H9 (cell line): ENCODE results near the gene RPRD1B. TPM values are rescaled to one million over a fixed set of nuclear protein-coding genes. Genes with fewer than 3 reads are reported as not detected.

Experiments
- DNase-seq: peaks from one replicate; pipeline ENCODE4 v3.0.0-alpha.2; 2017
- H2AFZ ChIP-seq: one replicate; pipeline ENCODE4 v1.6.1; 2013; ENCODE audit warnings: mild to moderate bottlenecking, low read length, control low read depth, moderate library complexity
- H2AK5ac ChIP-seq: 2 replicates; pipeline ENCODE4 v1.6.1; 2013; ENCODE audit warnings: low read length, control low read depth, mixed read lengths; ENCODE audit not compliant: insufficient read length
- H2BK120ac ChIP-seq: one replicate; pipeline ENCODE4 v1.6.1; 2013; ENCODE audit warnings: low read depth, mild to moderate bottlenecking, low read length, control low read depth, inconsistent platforms; ENCODE audit not compliant: poor library complexity, severe bottlenecking
- H2BK12ac ChIP-seq: 2 replicates; pipeline ENCODE4 v1.6.1; 2013; ENCODE audit warnings: low read length, control low read depth, mixed read lengths, low read depth; ENCODE audit not compliant: insufficient read length
- H2BK15ac ChIP-seq: 2 replicates; pipeline ENCODE4 v1.6.1; 2013; ENCODE audit warnings: low read depth, low read length, control low read depth
- H2BK20ac ChIP-seq: one replicate; pipeline ENCODE4 v1.6.1; 2013; ENCODE audit warnings: low read depth, mild to moderate bottlenecking, low read length, control low read depth, inconsistent platforms; ENCODE audit not compliant: poor library complexity, severe bottlenecking
- H2BK5ac ChIP-seq: 2 replicates; pipeline ENCODE4 v1.6.1; 2013; ENCODE audit warnings: low read length, control low read depth, mixed read lengths; ENCODE audit not compliant: insufficient read length
- H3K14ac ChIP-seq: 2 replicates; pipeline ENCODE4 v1.6.1; 2013; ENCODE audit warnings: low read length, control low read depth; ENCODE audit not compliant: insufficient read depth
- H3K18ac ChIP-seq: 2 replicates; pipeline ENCODE4 v1.6.1; 2013; ENCODE audit warnings: low read depth, mild to moderate bottlenecking, mixed read lengths, low read length, control low read depth; ENCODE audit not compliant: insufficient read length
- H3K23ac ChIP-seq: 2 replicates; pipeline ENCODE4 v1.6.1; 2013; ENCODE audit warnings: low read length, control low read depth, mixed read lengths, low read depth; ENCODE audit not compliant: insufficient read length
- H3K23me2 ChIP-seq: 2 replicates; pipeline ENCODE4 v1.6.1; 2013; ENCODE audit warnings: low read depth, mild to moderate bottlenecking, mixed read lengths, low read length, control low read depth; ENCODE audit not compliant: insufficient read length, poor library complexity, severe bottlenecking
- H3K27ac ChIP-seq: 2 replicates; pipeline ENCODE4 v1.5.1; 2013; ENCODE audit warnings: low read length, control low read depth, mixed read lengths, low read depth; ENCODE audit not compliant: insufficient read length
- H3K27me3 ChIP-seq: 2 replicates; pipeline ENCODE4 v1.6.1; 2013; ENCODE audit warnings: low read length, control low read depth, inconsistent platforms; ENCODE audit not compliant: insufficient read depth
- H3K4ac ChIP-seq: 2 replicates; pipeline ENCODE4 v1.6.1; 2013; ENCODE audit warnings: low read depth, mild to moderate bottlenecking, control low read depth, inconsistent platforms, low read length, moderate library complexity
- H3K4me1 ChIP-seq: 2 replicates; pipeline ENCODE4 v1.6.1; 2013; ENCODE audit warnings: low read length, control low read depth, inconsistent platforms; ENCODE audit not compliant: insufficient read depth
- H3K4me2 ChIP-seq: 2 replicates; pipeline ENCODE4 v1.6.1; 2013; ENCODE audit warnings: low read length, control low read depth, mixed read lengths; ENCODE audit not compliant: insufficient read length, insufficient read depth
- H3K56ac ChIP-seq: 2 replicates; pipeline ENCODE4 v1.6.1; 2013; ENCODE audit warnings: low read depth, mild to moderate bottlenecking, mixed read lengths, low read length, control low read depth; ENCODE audit not compliant: insufficient read length
- H3K79me1 ChIP-seq: 2 replicates; pipeline ENCODE4 v1.6.1; 2013; ENCODE audit warnings: low read depth, mild to moderate bottlenecking, moderate library complexity, low read length, control low read depth, inconsistent platforms; ENCODE audit not compliant: insufficient read depth, poor library complexity, severe bottlenecking
- H3K79me2 ChIP-seq: 2 replicates; pipeline ENCODE4 v1.6.1; 2013; ENCODE audit warnings: low read length, control low read depth, inconsistent platforms; ENCODE audit not compliant: insufficient read depth
- H3K9ac ChIP-seq: 2 replicates; pipeline ENCODE4 v1.6.1; 2013; ENCODE audit warnings: low read length, control low read depth, mixed read lengths; ENCODE audit not compliant: insufficient read length; ENCODE audit errors: extremely low read depth
- H3K9me3 ChIP-seq: one replicate; pipeline ENCODE4 v1.6.1; 2013; ENCODE audit warnings: low read depth, low read length, inconsistent platforms; ENCODE audit not compliant: control insufficient read depth
- H3T11ph ChIP-seq: one replicate; pipeline ENCODE4 v1.6.1; 2013; ENCODE audit warnings: mild to moderate bottlenecking, low read length, control low read depth, inconsistent platforms
- H4K20me1 ChIP-seq: one replicate; pipeline ENCODE4 v1.6.1; 2013; ENCODE audit not compliant: control insufficient read depth, insufficient read length, insufficient read depth
- H4K5ac ChIP-seq: 2 replicates; pipeline ENCODE4 v1.6.1; 2013; ENCODE audit warnings: low read depth, mild to moderate bottlenecking, mixed read lengths, low read length, control low read depth; ENCODE audit not compliant: insufficient read length
- H4K8ac ChIP-seq: replicated peaks from 2 replicates; pipeline ENCODE4 v1.6.1; 2013; ENCODE audit warnings: low read length, control low read depth, mixed read lengths, low read depth; ENCODE audit not compliant: insufficient read length
- H4K91ac ChIP-seq: 2 replicates; pipeline ENCODE4 v1.6.1; 2013; ENCODE audit warnings: low read depth, mild to moderate bottlenecking, moderate library complexity, mixed read lengths, low read length, control low read depth; ENCODE audit not compliant: insufficient read length
- H3K27ac Mint-ChIP-seq, 3 experiments: 2 replicates in 2 of 3; 3 replicates in 1 of 3; pipeline ENCODE4 v1.8.0; 2020 to 2021; ENCODE audit warnings: mixed read lengths in 3 of 3, mild to moderate bottlenecking in 1 of 3, moderate library complexity in 1 of 3
- H3K27me3 Mint-ChIP-seq: 2 replicates; pipeline ENCODE4 v1.8.0; 2021; ENCODE audit warnings: low read depth, mild to moderate bottlenecking, moderate library complexity, mixed read lengths
- H3K36me3 Mint-ChIP-seq, 3 experiments: 2 replicates in 2 of 3; 3 replicates in 1 of 3; pipeline ENCODE4 v1.8.0; 2020 to 2021; ENCODE audit warnings: low read depth in 3 of 3, mixed read lengths in 3 of 3; ENCODE audit not compliant: insufficient read depth in 1 of 3
- H3K4me1 Mint-ChIP-seq, 2 experiments: 2 replicates each; pipeline ENCODE4 v1.8.0; 2020; ENCODE audit warnings: mixed read lengths in 2 of 2
- H3K4me3 Mint-ChIP-seq, 2 experiments: 2 replicates in 1 of 2; 3 replicates in 1 of 2; pipeline ENCODE4 v1.8.0; 2020 to 2021; ENCODE audit warnings: mild to moderate bottlenecking in 2 of 2, mixed read lengths in 2 of 2, moderate library complexity in 1 of 2
- H3K9me3 Mint-ChIP-seq, 2 experiments: 2 replicates in 1 of 2; 3 replicates in 1 of 2; pipeline ENCODE4 v1.8.0; 2020; ENCODE audit warnings: mild to moderate bottlenecking in 2 of 2, mixed read lengths in 2 of 2, moderate library complexity in 1 of 2
- CTCF ChIP-seq: fragments of 200-600 bp; sonication (generic); conservative IDR thresholded peaks from 3 replicates; pipeline ENCODE4 v1.8.0; 2021; ENCODE audit warnings: antibody characterized with exemption, mild to moderate bottlenecking
- WGBS: extraction: QIAGEN DNeasy Blood & Tissue Kit; methylation state at CpG from one replicate; pipeline ENCODE4 v1.1.7; 2013; ENCODE audit warnings: missing lambda C conversion rate, low lambda C conversion rate, mixed read lengths; ENCODE audit not compliant: insufficient read length; ENCODE audit errors: extremely low coverage; 5-methylcytosine and 5-hydroxymethylcytosine counted together
- total RNA-seq: library from RNA; stranded (reverse); gene quantifications from 2 replicates; pipeline ENCODE4 v1.2.1, GENCODE V29; 2021

RPRD1B gene
- total RNA-seq, 1 experiment from 2014 or later: 34.3 TPM

- no peaks in the 10 kb centered on the region for H3K9me3 Mint-ChIP-seq
- DNase-seq: no peak
- H3K4me1 Mint-ChIP-seq: no peaks in the 10 kb centered on the region
- H3K79me1 ChIP-seq: no peaks in the 10 kb centered on the region
- no peak overlapping the region for H4K5ac ChIP-seq
- H3K27ac Mint-ChIP-seq: peak overlapping the region in 1 of 3 experiments; percentile 20; a peak in 1 of 7 replicates
- no peak overlapping the region for H3K56ac ChIP-seq
- no peak overlapping the region for H3K4ac ChIP-seq
- no peak overlapping the region for H2AK5ac ChIP-seq
- H3K23me2 ChIP-seq: no peaks in the 10 kb centered on the region
- no peak overlapping the region for H2BK5ac ChIP-seq
- no peaks in the 10 kb centered on the region for H3K27me3 Mint-ChIP-seq
- H3K27ac ChIP-seq: no peak overlapping the region
- no peak overlapping the region for H3K18ac ChIP-seq
- no peak overlapping the region for H3K4me2 ChIP-seq
- H4K91ac ChIP-seq: no peak overlapping the region
- H3K4me1 ChIP-seq: no peaks in the 10 kb centered on the region
- H3K36me3 Mint-ChIP-seq: peaks cover 22 to 46% (median 38%) of the 10 kb centered on the region in 3 experiments
- no peaks in the 10 kb centered on the region for H3K79me2 ChIP-seq
- H3K9me3 ChIP-seq: no peaks in the 10 kb centered on the region
- no peak overlapping the region for H2BK20ac ChIP-seq
- TF ChIP-seq CTCF: no peak
- no peak overlapping the region for H3K9ac ChIP-seq
- WGBS: no CpG with 5 or more reads among the region's 10 CpGs
- no peak overlapping the region for H2BK120ac ChIP-seq
- H2BK12ac ChIP-seq: no peak overlapping the region
- H3K14ac ChIP-seq: no peak overlapping the region
- H3K23ac ChIP-seq: no peak overlapping the region
- no peaks in the 10 kb centered on the region for H3K27me3 ChIP-seq
- H2AFZ ChIP-seq: no peak overlapping the region
- no peaks in the 10 kb centered on the region for H4K20me1 ChIP-seq
- no peak overlapping the region for H3T11ph ChIP-seq
- no peak overlapping the region for H3K4me3 Mint-ChIP-seq
- no peak overlapping the region for H4K8ac ChIP-seq
- H2BK15ac ChIP-seq: no peak overlapping the region
Measured at GRCh38 chr20:38065764-38066375, 32.3 kb downstream of the RPRD1B start.
